Measurements from ENCODE around the gene CTTNBP2. TPM values are rescaled to one million over a fixed set of nuclear protein-coding genes. Genes with fewer than 3 reads are reported as not detected.

Gene CTTNBP2
- total RNA-seq, 1 donor from 2014 or later: 0.18 TPM

GRCh38 chr7:117782761-117783160, 90.5 kb downstream of the CTTNBP2 start:
- Mint-ChIP-seq H3K27me3 (peaks cover 6% of the 10 kb centered on the region), H3K4me3 (no peak overlapping the region), H3K4me1 (no peaks in the 10 kb centered on the region), H3K36me3 (ENCODE audit: low read depth) (no peaks in the 10 kb centered on the region), H3K27ac (no peak overlapping the region), H3K9me3 (no peaks in the 10 kb centered on the region)
- ChIA-PET POLR2A (no interaction called here), CTCF (no interaction called here)
- intact Hi-C loops (cut with micrococcal nuclease): no loop called here
- no peak for TF ChIP-seq CTCF (IDR thresholded peaks at IDR 0.05)
- no peak for DNase-seq
- no peak for ATAC-seq (ENCODE audit: low read depth)

GRCh38 chr7:117781707-117782106, 91.5 kb downstream of the CTTNBP2 start:
- no peak for DNase-seq
- CTCF ChIA-PET: no interaction called here
- Mint-ChIP-seq H3K27ac (no peak overlapping the region), H3K9me3 (no peaks in the 10 kb centered on the region), H3K27me3 (peaks cover 8% of the 10 kb centered on the region), H3K36me3 (ENCODE audit: low read depth) (no peaks in the 10 kb centered on the region), H3K4me3 (no peak overlapping the region), H3K4me1 (no peaks in the 10 kb centered on the region)
- POLR2A ChIA-PET: no interaction called here
- no peak for TF ChIP-seq CTCF (IDR thresholded peaks at IDR 0.05)
- ATAC-seq (ENCODE audit: low read depth): no peak
- intact Hi-C loops (cut with micrococcal nuclease): no loop called here

- H3K4me3 Mint-ChIP-seq: no peak overlapping the region
- DNase-seq: no peak
- ATAC-seq (ENCODE audit: low read depth): no peak
- ChIA-PET POLR2A (no interaction called here), CTCF (no interaction called here)
- H3K36me3 Mint-ChIP-seq (ENCODE audit: low read depth): no peaks in the 10 kb centered on the region
- H3K4me1 Mint-ChIP-seq: no peaks in the 10 kb centered on the region
- intact Hi-C loops (cut with micrococcal nuclease): no loop called here
- H3K9me3 Mint-ChIP-seq: no peaks in the 10 kb centered on the region
- TF ChIP-seq CTCF (IDR thresholded peaks at IDR 0.05): no peak
- peaks cover 5% of the 10 kb centered on the region for H3K27me3 Mint-ChIP-seq
- H3K27ac Mint-ChIP-seq: no peak overlapping the region
These were observed 92.4 kb downstream of the CTTNBP2 start for GRCh38 chr7:117780832-117781231.

DNA sequence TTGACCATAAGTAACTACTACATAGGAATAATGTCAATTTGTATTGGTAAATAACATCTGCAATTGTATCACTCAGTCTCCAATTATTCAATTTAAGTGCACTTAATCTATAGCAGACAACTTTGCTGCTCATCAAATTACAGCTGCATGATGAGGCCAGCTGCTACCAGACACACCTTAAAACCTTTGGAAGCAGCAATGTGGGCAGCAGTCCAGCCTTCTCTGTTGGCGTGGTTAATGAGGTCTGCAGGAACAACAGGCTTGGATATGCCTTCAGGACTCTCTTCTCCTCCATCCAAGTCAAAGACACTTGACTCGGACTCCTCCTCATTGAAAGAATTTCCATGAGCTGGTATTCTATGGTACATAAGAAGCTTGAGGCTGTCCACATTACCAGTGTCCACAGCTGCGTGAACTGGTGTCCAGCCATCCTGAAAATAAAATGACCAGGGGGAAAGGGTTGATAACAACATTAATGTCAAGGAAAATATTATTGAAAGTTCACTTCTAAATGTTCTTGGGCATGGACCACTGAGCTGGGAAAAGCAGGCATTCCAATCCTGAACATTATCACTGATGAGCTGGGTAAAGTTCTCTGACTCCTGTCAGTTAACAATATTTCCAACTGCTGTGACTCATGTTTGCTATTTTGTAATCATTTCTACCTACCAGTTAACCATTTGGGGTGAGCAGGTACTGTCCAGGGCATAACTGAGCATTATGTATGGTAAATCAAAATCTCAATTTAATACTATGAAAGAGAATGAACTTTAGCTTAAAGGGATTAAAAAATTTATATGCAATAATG, 95.7 kb downstream of the CTTNBP2 start:
- no peak for DNase-seq
- Mint-ChIP-seq H3K27me3 (peaks cover 2% of the 10 kb centered on the region), H3K4me3 (no peak overlapping the region), H3K9me3 (no peaks in the 10 kb centered on the region), H3K36me3 (ENCODE audit: low read depth) (no peaks in the 10 kb centered on the region), H3K27ac (no peak overlapping the region), H3K4me1 (peaks cover 7% of the 10 kb centered on the region)
- ChIA-PET POLR2A (no interaction called here), CTCF (no interaction called here)
- intact Hi-C loops (cut with micrococcal nuclease): no loop called here
- ATAC-seq (ENCODE audit: low read depth): no peak
- TF ChIP-seq CTCF (IDR thresholded peaks at IDR 0.05): no peak

GRCh38 chr7:117776224-117776623, 97.0 kb downstream of the CTTNBP2 start:
- Mint-ChIP-seq H3K4me3 (no peak overlapping the region), H3K36me3 (ENCODE audit: low read depth) (no peaks in the 10 kb centered on the region), H3K27me3 (peaks cover 2% of the 10 kb centered on the region), H3K27ac (no peak overlapping the region), H3K4me1 (peaks cover 7% of the 10 kb centered on the region), H3K9me3 (no peaks in the 10 kb centered on the region)
- ChIA-PET POLR2A (no interaction called here), CTCF (no interaction called here)
- intact Hi-C loops (cut with micrococcal nuclease): no loop called here
- ATAC-seq (ENCODE audit: low read depth) (no peak), DNase-seq (no peak)
- no peak for TF ChIP-seq CTCF (IDR thresholded peaks at IDR 0.05)

Measured in activated B cell treated with CpG ODN at 0.5 μM for 24 hours (primary cell).